Activated CD4-positive, CD25-positive, alpha-beta regulatory T cell treated with anti-CD3 and anti-CD28 coated beads, Interleukin-2, amount 50 U/mL, for 16 hours (primary cell): Measurements from ENCODE around the gene SLC6A19.
"Not testable (repeated sequence)": the region's sequence is repeated elsewhere in the genome, so short reads cannot be mapped to it uniquely, and the experiment has no call there.

ENCODE experiments used
- DNase-seq: peaks from one replicate; pipeline ENCODE4 v3.0.0-alpha.2; 2020; ENCODE audit warnings: low read depth, low spot score

SLC6A19 gene

DNA sequence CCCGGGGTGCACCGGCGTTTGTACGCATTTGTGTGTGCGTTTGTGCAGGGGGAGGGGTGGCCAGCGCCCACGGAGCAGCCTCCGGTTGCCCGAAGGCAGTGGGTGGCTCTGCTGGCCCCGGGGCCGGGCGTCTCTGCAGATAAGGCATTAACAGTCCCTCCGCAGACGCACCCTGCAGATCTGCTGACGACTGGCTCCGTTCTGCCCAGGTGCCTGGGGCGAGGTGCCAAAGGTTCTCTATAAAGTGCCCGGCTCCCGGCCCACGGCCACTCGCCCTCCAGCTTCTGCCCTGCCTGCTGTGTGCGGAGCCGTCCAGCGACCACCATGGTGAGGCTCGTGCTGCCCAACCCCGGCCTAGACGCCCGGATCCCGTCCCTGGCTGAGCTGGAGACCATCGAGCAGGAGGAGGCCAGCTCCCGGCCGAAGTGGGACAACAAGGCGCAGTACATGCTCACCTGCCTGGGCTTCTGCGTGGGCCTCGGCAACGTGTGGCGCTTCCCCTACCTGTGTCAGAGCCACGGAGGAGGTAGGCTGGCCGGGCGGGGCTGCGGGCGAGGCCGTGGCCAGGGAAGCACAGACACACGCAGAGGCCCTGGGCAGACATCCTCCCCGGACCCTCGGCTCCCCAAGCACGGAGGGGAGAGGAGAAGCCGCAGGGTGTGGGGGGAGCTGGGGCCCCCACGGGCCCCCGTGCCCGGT is at the start of gene SLC6A19:
Gene SLC6A19, plus strand, starts transcription at position 269 of the 699 bp plus-strand sequence. Its CDS starts 56 bp downstream, at position 325.
- no peak for DNase-seq

- DNase-seq: no peak
Measured at GRCh38 chr5:1152156-1152555, 49.2 kb upstream of the SLC6A19 start.

GRCh38 chr5:1152771-1153282 is 48.6 kb upstream of the SLC6A19 start:
- DNase-seq: no peak

DNA sequence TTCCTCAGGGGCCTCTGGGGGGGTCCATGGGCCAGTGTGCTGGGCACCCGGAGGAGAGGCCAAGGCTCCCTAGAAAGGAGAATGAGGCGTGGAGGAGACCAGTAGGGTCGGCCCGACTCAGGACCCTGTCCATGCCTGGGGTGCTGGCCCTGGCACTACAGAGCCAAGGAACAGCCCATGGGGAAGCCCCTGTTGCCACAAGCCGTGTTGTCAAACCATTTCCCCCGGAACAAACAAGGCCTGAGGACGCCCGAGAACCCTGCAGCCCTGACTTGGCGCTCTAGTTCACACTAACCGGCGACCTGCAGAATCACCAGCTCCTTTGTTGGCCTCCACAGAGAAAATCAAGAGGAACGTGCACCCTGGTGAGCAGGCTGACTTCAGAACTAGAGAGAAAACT is 48.0 kb upstream of the SLC6A19 start:
- DNase-seq: no peak

GRCh38 chr5:1155191-1156032 is 46.0 kb upstream of the SLC6A19 start:
- no peak for DNase-seq

DNA sequence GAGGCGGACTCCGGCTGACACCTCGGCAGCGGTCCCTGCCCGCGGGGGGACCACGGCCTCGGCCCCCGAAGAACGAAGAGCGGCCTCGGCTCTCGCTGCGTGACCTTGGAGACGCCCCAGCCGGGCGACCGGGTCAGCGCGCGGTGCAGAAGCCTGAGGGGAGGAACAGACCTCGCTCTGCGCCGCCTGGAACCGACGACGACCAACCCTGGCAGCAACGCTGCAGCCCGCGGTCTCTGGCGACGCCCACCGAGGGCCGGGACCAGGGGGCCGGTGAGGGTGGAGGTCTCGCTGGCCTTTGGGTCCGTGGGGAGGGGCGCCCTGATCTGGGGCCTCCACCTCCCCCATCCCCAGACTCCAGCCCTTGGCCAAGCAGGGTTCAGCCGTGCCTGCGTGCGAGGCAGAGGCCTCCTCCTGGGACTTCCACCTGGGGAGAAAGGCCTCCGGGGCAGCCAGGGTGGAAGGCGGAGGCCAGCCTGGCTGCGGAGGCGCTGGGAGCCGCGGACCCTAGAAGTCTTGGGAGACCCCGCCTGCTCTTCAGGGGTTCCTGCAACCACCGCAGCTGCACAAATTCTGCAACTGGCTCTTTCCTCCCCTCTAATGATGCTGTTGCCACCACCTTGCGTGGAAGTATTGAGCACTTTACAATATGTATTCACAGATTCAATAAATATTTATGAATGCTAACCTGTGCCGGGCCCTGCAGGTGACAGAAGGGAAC is 45.2 kb upstream of the SLC6A19 start:
- no peak for DNase-seq

DNA sequence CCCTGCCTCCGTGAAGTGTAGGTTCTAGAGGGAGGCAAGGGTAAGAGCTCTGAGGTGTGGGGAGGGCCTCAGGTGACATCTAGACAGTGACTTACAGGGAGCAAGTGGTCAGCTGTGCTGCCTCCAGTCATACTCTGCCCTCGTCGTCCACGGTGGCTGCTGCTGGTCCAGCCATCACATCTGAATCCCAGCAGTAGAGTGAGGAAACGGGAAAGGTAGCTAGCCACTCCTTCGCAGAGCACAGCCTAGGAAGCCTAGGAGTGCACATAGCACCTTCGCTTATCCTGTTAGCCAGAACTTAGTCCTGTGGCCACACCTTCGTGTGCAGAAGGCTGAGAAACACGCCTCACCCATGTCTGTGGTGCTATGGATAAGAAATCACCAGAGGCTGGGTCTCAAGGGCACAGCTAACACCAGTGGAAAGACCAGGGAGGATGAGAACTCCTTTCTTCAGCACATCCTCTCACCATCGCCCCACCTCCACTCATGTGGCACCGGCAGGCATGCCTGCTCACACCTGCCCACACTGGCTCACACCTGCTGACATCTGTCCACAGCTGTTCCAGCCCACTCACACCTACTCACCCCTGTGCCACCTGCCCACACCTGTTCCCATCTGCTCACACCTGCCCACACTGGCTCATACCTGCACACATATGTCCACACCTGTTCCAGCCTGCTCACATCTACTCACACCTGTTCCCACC is 44.5 kb upstream of the SLC6A19 start:
- no peak for DNase-seq

DNA sequence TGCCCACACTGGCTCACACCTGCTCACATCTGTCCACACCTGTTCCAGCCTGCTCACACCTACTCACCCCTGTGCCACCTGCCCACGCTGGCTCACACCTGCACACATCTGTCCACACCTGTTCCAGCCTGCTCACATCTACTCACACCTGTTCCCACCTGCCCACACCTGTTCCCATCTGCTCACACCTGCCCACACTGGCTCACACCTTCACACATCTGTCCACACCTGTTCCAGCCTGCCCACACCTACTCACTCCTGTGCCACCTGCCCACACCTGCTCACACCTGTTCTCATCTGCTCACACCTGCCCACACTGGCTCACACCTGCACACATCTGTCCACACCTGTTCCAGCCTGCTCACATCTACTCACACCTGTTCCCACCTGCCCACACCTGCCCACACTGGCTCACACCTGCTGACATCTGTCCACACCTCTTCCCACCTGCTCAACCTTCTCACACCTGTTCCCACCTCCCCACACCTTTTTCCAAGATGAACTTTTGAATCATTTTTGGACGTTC is 43.9 kb upstream of the SLC6A19 start:
- not testable (repeated sequence) for DNase-seq

GRCh38 chr5:1158647-1159340 is 42.6 kb upstream of the SLC6A19 start:
- DNase-seq: no peak

- no peak for DNase-seq
Measured at GRCh38 chr5:1159341-1159675, 42.1 kb upstream of the SLC6A19 start.

- no peak for DNase-seq
Measured at GRCh38 chr5:1159774-1160406, 41.5 kb upstream of the SLC6A19 start.

GRCh38 chr5:1161108-1161832 is 40.1 kb upstream of the SLC6A19 start:
- DNase-seq: no peak

DNA sequence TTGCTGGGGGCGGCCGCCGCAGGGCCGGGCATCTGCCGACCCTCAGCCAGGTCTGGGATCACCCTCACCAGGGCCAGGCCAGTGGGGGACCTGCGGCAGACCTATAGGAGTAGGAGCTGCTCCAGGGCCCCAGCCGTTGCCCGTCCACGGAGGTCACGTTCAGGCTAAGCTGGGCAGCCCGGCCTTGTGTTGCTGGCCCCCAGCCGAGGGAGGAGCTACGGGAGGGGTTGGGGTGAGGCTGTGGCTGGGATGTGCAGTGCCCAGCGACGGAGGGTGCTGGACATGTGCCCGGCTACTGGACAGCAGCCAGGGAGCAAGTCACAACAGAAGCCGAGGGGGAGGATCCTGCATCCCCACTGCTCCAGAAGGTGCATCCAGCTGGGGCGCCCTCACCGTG is 39.6 kb upstream of the SLC6A19 start:
- DNase-seq: no peak

GRCh38 chr5:1162276-1162675 is 39.1 kb upstream of the SLC6A19 start:
- no peak for DNase-seq

GRCh38 chr5:1162751-1163150 is 38.6 kb upstream of the SLC6A19 start:
- DNase-seq: no peak

DNA sequence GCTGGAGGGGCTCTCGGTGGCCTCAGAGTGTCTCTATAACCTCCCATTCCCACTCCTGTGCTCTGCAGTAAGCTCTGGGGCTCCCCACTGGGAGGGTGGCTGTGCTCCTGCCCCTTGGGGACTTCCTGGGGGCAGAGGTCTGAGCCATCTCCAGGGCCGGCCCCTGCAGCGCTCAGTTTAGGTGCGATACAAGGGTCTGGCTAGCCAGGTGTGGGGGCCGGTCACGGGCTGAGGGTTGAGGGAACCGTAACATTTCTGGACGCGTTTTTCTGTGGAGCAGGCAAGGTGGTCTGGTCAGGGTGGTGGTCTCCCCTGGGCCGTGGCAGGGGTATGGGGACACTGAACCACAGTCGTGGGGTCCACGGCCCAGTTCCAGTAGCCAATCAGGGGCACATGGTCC is 38.0 kb upstream of the SLC6A19 start:
- DNase-seq: no peak

GRCh38 chr5:1163879-1164278 is 37.5 kb upstream of the SLC6A19 start:
- DNase-seq: no peak

DNA sequence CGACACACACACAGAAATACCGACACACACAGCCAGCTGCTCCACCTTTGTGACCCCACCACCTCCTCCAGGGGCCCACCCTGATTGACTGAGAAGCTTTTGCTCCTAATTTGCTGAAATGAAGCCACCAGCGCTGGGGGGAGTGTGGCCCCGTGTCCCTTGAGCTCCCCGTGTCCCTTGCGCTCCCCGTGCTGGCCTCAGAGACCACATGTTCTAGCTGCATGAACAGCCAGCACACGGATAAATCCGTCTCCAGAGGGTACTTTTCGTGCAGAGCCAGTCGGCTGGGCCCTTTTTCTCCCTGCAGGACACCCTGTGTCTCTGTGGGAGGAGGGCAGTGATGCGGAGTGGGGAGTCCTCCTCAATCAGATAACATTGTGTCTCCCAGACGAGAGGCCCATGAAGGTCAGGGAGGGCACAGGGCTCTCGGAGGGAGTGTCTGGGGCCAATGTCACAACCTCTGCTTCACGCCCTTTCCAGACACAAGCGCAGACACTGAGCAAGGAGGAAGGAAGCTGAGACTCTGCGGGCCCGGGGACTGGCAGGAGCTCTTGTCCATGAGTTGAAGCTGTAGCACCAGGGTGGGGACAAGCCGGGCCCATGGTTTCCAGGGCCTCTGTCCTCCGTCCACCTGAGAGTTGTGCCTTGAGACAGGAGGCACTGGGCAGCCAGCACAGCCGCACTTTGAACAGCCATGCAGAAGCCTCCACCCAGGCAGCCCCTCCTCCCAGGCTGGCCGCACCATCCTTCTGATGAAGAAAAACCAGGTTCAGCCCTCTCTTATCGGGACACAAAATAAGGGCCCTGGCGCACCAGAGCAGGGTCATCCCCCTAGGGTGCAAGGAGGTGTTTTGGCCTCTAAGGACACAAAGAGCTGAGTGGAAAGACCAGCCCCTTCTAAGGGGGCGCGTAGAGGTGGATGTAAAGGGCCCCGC is 36.4 kb upstream of the SLC6A19 start:
- DNase-seq: no peak

GRCh38 chr5:1165864-1166263 is 35.5 kb upstream of the SLC6A19 start:
- no peak for DNase-seq
